Gastroesophageal sphincter (tissue), 3 donors: Measurements from ENCODE around the gene COPS7B.

Experiments used
- POLR2A ChIP-seq, 2 donors: fragments of 450-650 bp; IDR thresholded peaks; one replicate each; pipeline ENCODE4 v1.6.1; 2017; ENCODE audit warnings: antibody characterized with exemption in 2 of 2, mild to moderate bottlenecking in 2 of 2, moderate library complexity in 1 of 2
- POLR2AphosphoS5 ChIP-seq: sonication (generic); formaldehyde crosslinking; IDR thresholded peaks from one replicate; pipeline ENCODE4 v1.6.1; 2017; ENCODE audit warnings: antibody characterized with exemption
- TF ChIP-seq, protein P1 (sequence below), 4 experiments: fragments of 200-600 bp in 2 of 4; fragments of 450-650 bp in 2 of 4; sonication (generic) in 1 of 4; IDR thresholded peaks; one replicate each; pipeline ENCODE4 v1.5.1; 2017 to 2019; ENCODE audit warnings: antibody characterized with exemption in 4 of 4, mild to moderate bottlenecking in 2 of 4, moderate library complexity in 2 of 4

DNA sequence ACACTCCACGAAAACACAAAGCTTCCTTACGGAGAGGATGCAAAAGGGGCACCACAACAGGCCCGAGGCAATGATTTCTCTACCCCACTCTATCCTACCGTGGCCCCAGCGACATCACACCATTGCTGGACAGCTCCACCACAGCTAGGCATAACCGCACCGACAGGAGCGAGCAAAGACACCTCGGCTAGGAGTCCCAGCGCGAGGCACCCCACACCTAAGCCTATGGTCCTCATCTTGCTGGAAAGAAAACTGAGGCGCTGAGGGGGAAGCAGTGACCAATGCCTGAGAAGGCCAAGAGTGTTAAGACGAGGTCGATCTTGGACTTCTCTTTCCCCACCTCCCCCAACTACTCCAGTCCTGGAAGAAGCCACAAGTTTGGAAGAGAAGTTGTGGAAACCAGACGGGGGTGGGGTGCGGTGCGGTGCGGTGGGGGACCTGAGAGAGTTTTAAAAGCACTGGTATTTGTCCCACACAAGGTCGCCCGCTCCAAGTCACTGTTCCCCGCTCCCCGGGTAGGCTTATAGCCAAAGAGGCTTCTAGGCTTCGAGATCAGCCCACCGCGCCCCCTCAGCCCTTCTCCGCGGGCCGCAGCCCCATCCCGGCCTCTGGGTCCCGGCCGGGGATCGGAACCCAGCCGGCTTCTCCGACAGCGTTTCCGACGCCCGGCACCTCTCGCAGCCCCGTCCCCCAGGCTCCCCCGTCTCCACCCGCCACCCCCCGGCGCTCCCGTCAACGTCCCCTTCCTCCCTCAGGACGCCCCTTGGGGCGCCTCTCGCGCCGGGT is 5.9 kb upstream of the COPS7B start:
- TF ChIP-seq, protein P1, sequence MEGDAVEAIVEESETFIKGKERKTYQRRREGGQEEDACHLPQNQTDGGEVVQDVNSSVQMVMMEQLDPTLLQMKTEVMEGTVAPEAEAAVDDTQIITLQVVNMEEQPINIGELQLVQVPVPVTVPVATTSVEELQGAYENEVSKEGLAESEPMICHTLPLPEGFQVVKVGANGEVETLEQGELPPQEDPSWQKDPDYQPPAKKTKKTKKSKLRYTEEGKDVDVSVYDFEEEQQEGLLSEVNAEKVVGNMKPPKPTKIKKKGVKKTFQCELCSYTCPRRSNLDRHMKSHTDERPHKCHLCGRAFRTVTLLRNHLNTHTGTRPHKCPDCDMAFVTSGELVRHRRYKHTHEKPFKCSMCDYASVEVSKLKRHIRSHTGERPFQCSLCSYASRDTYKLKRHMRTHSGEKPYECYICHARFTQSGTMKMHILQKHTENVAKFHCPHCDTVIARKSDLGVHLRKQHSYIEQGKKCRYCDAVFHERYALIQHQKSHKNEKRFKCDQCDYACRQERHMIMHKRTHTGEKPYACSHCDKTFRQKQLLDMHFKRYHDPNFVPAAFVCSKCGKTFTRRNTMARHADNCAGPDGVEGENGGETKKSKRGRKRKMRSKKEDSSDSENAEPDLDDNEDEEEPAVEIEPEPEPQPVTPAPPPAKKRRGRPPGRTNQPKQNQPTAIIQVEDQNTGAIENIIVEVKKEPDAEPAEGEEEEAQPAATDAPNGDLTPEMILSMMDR (IDR thresholded peaks at IDR 0.05), result no peak
- TF ChIP-seq POLR2AphosphoS5 (no peak), POLR2A (IDR thresholded peaks at IDR 0.05) (no peak)
